GM12872 (cell line): Measurements from ENCODE around the gene ANKMY1.

Experiments used
- TF ChIP-seq, protein P1 (sequence below): IDR thresholded peaks from 3 replicates; pipeline ENCODE4 v1.5.1; 2011; ENCODE audit warnings: low read depth, mild to moderate bottlenecking, low read length, moderate library complexity; ENCODE audit not compliant: insufficient read depth

ANKMY1 gene

DNA sequence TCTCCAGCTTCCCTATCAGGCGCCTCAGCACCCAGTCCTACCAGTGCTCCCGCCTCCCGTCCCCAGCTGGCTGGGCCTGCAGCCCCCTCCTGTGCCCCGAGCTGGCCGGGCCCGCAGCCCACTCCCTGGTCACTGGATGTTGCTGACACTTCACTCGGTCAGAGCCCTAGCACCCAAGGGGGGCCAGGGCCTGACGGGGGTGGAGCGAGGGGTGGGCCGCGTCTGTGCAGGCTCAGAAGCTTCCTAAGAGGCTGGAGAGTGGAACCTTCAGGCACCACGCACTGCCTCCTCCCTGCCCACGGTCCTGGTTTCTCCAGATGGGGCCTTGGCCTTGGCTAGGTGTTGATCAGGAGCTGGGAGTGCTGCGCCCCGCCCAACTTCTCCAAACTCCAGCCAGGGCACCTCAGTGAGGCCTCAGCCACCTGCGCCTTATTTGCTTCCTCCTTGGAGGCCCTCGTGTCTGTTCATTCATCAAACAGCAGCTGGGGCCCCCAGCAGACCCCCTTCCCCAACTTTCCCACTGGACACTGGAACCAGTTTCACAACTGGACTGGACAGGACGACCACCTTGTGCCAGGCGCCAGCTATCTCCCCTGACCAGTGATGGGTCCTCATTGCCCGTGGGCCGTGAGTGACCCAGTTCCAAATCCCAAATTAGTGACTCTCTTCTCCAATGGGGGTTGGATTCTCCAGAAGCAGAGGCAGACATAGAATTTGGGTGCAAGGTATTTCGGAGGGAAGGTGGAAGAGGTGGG lies 45.5 kb upstream of the ANKMY1 start:
- TF ChIP-seq, protein P1, sequence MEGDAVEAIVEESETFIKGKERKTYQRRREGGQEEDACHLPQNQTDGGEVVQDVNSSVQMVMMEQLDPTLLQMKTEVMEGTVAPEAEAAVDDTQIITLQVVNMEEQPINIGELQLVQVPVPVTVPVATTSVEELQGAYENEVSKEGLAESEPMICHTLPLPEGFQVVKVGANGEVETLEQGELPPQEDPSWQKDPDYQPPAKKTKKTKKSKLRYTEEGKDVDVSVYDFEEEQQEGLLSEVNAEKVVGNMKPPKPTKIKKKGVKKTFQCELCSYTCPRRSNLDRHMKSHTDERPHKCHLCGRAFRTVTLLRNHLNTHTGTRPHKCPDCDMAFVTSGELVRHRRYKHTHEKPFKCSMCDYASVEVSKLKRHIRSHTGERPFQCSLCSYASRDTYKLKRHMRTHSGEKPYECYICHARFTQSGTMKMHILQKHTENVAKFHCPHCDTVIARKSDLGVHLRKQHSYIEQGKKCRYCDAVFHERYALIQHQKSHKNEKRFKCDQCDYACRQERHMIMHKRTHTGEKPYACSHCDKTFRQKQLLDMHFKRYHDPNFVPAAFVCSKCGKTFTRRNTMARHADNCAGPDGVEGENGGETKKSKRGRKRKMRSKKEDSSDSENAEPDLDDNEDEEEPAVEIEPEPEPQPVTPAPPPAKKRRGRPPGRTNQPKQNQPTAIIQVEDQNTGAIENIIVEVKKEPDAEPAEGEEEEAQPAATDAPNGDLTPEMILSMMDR = no peak

DNA sequence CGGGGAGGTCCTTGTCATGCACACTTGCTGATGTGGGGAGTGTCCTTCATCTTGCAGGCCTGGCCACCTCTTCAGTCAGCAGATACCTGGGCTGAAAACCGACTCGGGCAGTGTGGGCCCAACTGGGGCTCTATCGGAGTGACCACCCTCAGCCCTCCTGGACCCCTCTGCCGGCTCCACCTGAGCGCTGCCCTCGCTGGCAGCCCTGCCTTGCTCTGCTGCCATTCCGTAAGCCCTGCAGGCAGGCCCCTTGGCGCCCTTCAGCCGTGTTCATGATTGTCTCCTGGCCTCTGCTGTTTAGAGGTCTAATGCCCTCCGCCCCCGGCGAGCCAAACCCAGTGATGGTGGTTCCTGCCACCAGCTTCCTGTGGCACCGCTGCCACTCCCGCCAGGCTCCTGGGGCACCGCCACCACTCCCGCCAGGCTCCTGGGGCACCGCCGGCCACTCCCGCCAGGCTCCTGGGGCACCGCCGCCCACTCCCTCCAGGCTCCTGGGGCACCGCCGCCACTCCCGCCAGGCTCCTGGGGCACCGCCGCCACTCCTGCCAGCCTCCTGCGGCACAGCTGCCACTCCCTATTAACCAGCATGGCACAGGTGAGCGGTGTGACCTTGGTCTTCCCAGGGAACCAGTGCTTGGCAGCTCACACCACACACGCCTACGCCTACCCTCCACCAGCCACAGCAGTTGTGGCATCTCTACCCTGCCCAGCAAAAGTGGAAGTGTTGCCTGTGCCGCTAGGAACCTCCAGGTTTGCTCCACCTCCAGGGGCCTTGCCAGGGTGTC lies 44.7 kb upstream of the ANKMY1 start:
- TF ChIP-seq, protein P1 = no peak

DNA sequence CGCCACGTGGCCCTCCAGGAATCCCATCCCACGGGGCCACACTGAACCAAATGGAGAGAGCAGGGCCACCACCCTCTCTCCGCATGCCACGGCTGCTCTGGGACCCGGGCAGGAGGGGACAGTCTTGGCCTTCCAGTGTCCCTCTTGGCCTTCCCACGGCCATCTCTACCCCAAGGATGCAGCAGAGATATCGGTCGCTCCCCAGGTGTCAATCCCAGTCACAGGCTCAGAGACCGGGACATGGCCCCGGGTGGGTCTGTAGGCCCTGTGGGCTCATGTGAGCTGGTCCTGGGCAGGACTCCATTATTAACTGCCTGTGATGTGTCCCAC lies 44.0 kb upstream of the ANKMY1 start:
- TF ChIP-seq, protein P1 = no peak

DNA sequence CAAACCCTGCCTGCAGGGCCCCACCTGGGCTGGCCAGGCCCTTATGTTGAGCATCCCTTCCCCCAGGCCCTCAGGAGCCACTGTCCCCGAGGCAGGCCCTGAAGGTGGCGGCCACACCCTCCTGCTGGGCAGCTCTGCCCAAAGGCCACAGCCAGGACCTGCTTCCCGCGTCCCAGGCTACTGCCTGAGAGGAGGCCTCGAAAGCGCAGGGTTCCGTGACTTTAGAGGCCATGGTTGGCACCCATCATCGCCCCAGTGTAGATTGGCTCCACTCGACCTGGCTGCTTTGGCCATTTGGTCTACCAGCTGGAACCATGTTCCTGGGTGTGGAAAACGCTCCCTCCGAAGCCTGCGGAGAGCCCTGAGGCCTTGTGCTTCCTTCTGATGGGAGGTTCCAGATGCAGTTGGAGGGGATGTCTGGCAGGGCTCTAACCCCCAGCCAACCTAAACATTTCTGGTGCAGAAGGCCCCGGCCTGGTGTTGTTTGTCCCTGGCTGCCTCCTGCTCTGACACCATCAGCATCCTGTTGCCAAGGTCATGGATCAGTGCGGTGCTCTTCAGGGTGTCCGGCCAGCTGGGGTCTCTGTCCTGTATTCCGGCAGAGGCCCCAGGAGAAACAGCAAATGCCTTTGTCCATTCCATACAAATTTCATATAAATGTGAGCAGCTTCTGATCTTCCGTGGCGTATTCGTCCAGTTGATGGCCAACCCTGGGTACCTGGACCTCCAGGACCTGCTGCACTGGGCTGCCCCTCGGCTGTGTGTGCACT lies 43.5 kb upstream of the ANKMY1 start:
- TF ChIP-seq, protein P1 = no peak

DNA sequence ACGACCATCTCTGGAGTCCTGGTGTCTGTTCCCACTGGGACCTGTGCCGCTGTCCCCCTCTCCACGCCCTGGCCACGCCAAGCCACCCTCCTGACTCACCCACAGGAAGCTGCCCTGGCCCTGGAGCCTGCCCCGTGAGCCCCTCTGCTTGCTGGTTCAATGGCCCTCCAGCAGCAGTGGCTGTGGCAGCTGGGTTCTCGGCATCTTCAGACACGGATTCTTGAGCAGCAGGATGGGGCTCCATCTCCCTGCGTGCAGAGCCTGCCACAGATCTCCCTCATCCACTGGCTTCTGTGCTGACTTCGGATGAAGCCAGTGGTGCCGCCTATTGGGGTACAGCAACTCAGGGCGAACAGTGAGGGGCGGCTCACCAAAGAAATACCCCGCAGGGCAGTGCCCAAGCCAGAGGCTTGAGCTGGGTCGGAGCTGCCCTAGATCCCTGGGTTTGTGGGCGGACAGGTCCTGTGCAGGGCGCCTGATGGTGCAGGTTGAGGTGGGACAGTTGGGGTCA lies 42.7 kb upstream of the ANKMY1 start:
- TF ChIP-seq, protein P1 = no peak

DNA sequence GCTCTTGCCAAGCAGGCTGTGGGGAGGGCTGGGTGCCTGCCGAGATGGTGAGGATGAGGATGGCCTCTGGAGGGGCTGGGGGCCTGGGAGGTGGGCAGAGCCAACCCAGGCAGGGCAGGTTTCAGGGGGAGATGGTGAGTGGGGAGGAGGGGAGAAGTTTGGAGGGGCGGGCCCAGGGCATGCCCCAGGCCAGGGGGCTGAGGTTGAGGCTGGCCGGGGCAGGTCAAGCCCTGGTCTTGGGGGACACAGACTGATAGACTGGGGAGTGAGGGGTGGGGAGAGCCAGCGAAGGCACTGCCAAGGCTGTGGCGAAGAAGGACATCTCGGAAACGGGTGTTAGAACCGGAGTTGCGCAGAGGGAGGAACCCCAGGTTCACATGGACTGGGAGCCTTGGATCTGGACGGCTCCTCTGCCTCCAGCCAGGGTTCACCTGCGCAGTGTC lies 41.4 kb upstream of the ANKMY1 start:
- TF ChIP-seq, protein P1 = no peak
